ENCODE data around the gene ABCC1. TPM values are rescaled to one million over a fixed set of nuclear protein-coding genes. Genes with fewer than 3 reads are reported as not detected.

Gene ABCC1
- total RNA-seq, 1 donor, result 46.2 TPM

GRCh38 chr16:16166949-16167348 is 217.5 kb downstream of the ABCC1 start:
- no peak overlapping the region for H3K4me3 ChIP-seq (ENCODE audit: low read depth, low read length)
- no peak for DNase-seq (ENCODE audit: low read depth)
- no peak for TF ChIP-seq CTCF (IDR thresholded peaks at IDR 0.05; ENCODE audit: insufficient read depth, low read length)

- no peak for TF ChIP-seq CTCF (IDR thresholded peaks at IDR 0.05; ENCODE audit: insufficient read depth, low read length)
- no peak overlapping the region for H3K4me3 ChIP-seq (ENCODE audit: low read depth, low read length)
- DNase-seq (ENCODE audit: low read depth), result no peak
Observed at GRCh38 chr16:16167927-16168326, 218.5 kb downstream of the ABCC1 start.

- H3K4me3 ChIP-seq (ENCODE audit: low read depth, low read length), result no peak overlapping the region
- TF ChIP-seq CTCF (IDR thresholded peaks at IDR 0.05; ENCODE audit: insufficient read depth, low read length), result no peak
- DNase-seq (ENCODE audit: low read depth), result no peak
Observed at GRCh38 chr16:16168431-16168830, 219.0 kb downstream of the ABCC1 start.

- no peak for DNase-seq (ENCODE audit: low read depth)
- TF ChIP-seq CTCF (IDR thresholded peaks at IDR 0.05; ENCODE audit: insufficient read depth, low read length), result no peak
- no peak overlapping the region for H3K4me3 ChIP-seq (ENCODE audit: low read depth, low read length)
Observed at GRCh38 chr16:16169615-16170014, 220.2 kb downstream of the ABCC1 start.

GRCh38 chr16:16171332-16171919 is 222.0 kb downstream of the ABCC1 start:
- no peak for TF ChIP-seq CTCF (IDR thresholded peaks at IDR 0.05; ENCODE audit: insufficient read depth, low read length)
- DNase-seq (ENCODE audit: low read depth), result no peak
- H3K4me3 ChIP-seq (ENCODE audit: low read depth, low read length), result no peak overlapping the region

GRCh38 chr16:16172991-16173390 is 223.6 kb downstream of the ABCC1 start:
- DNase-seq (ENCODE audit: low read depth), result no peak
- TF ChIP-seq CTCF (IDR thresholded peaks at IDR 0.05; ENCODE audit: insufficient read depth, low read length), result no peak

GRCh38 chr16:16175296-16175695 is 225.9 kb downstream of the ABCC1 start:
- DNase-seq (ENCODE audit: low read depth), result no peak
- TF ChIP-seq CTCF (IDR thresholded peaks at IDR 0.05; ENCODE audit: insufficient read depth, low read length), result no peak
- no peak overlapping the region for H3K4me3 ChIP-seq (ENCODE audit: low read depth, low read length)

More at GRCh38 chr16:16172991-16173390, 223.6 kb downstream of the ABCC1 start:
- H3K4me3 ChIP-seq (ENCODE audit: low read depth, low read length), result no peak overlapping the region
